ENCODE data around the gene TNFRSF6B.
"Not testable (repeated sequence)": the region's sequence is repeated elsewhere in the genome, so short reads cannot be mapped to it uniquely, and the experiment has no call there.

The TNFRSF6B gene

DNA sequence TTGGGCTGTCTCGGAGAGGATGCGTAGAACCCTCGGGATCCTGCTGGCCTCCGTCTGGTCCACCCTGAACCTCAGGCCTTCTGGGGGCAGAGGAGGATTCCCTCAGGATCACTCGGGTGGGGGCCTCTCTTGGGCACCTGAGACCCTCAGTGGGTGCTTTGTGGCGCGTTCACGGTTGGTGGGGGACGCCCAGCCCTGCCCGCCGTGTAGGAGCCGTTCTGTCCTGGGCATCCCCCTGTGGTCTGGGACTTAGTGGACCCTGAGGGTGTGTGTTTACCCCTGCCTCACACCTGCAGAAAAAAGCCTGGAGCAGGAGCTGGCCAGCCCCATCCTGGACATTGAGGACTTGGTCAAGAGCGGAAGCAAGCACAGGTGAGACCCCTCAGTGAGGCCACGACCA is 30.7 kb upstream of the TNFRSF6B start:
- TF ChIP-seq, protein P1, sequence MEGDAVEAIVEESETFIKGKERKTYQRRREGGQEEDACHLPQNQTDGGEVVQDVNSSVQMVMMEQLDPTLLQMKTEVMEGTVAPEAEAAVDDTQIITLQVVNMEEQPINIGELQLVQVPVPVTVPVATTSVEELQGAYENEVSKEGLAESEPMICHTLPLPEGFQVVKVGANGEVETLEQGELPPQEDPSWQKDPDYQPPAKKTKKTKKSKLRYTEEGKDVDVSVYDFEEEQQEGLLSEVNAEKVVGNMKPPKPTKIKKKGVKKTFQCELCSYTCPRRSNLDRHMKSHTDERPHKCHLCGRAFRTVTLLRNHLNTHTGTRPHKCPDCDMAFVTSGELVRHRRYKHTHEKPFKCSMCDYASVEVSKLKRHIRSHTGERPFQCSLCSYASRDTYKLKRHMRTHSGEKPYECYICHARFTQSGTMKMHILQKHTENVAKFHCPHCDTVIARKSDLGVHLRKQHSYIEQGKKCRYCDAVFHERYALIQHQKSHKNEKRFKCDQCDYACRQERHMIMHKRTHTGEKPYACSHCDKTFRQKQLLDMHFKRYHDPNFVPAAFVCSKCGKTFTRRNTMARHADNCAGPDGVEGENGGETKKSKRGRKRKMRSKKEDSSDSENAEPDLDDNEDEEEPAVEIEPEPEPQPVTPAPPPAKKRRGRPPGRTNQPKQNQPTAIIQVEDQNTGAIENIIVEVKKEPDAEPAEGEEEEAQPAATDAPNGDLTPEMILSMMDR (IDR thresholded peaks at IDR 0.05; ENCODE audit: low read depth, low read length, missing control alignments) = no peak
- Histone ChIP-seq H3K36me3 (replicated peaks) (peaks cover 30% of the 10 kb centered on the region), H3K27ac (no peak overlapping the region), H3K27me3 (replicated peaks) (no peaks in the 10 kb centered on the region), H3K4me3 (ENCODE audit: low read depth, low read length) (no peak overlapping the region)
- no peak for DNase-seq
- in situ Hi-C loops (cut with HindIII; ENCODE audit: low pct_ligation_motif_present, low sequenced_read_pairs) = no loop called here

DNA sequence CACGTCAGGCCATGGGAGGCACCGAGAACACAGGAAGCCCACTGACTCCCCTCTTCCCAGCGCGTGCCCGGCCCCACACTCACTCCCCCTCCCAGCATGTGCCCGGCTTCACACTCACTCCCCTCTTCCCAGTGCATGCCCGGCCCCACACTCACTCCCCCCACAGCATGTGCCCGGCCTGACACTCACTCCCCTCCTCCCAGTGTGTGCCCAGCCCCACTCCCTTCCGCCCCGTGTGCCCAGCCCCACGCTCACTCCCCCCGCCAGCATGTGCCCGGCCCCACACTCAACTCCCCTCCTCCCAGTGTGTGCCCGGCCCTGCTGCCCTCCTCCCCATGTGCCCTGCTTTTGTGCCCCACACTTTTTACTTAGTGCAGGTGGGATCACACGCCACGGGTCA is 28.6 kb upstream of the TNFRSF6B start:
- in situ Hi-C loops (cut with HindIII; ENCODE audit: low pct_ligation_motif_present, low sequenced_read_pairs) = no loop called here
- Histone ChIP-seq H3K27me3 (replicated peaks) (no peaks in the 10 kb centered on the region), H3K4me3 (ENCODE audit: low read depth, low read length) (no peak overlapping the region), H3K27ac (no peak overlapping the region), H3K36me3 (replicated peaks) (peaks cover 26% of the 10 kb centered on the region)
- TF ChIP-seq, protein P1 (IDR thresholded peaks at IDR 0.05; ENCODE audit: low read depth, low read length, missing control alignments) = no peak
- no peak for DNase-seq

DNA sequence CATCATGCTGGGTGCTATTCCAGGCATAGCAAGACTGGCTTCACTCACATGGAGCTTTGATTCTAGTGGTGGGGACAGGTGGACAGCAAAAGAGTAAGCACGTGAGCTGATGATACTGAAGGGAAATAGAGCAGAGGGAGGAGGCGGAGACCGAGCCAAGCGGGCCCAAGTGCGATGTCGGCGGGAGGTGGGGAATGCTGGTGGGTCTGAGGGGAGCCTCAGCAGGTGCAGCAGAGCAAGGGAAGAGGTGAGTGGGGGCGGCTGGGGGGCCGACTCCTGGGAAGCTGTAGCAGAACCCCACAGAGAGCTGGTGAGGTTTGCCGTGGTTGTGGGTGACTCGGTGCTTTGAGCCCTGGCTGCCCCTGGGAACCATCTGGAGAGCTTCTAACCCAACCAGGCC is 28.1 kb upstream of the TNFRSF6B start:
- TF ChIP-seq, protein P1 (IDR thresholded peaks at IDR 0.05; ENCODE audit: low read depth, low read length, missing control alignments) = no peak
- no peak for DNase-seq
- in situ Hi-C loops (cut with HindIII; ENCODE audit: low pct_ligation_motif_present, low sequenced_read_pairs) = no loop called here
- Histone ChIP-seq H3K36me3 (replicated peaks) (peaks cover 26% of the 10 kb centered on the region), H3K4me3 (ENCODE audit: low read depth, low read length) (no peak overlapping the region), H3K27ac (no peak overlapping the region), H3K27me3 (replicated peaks) (no peaks in the 10 kb centered on the region)

DNA sequence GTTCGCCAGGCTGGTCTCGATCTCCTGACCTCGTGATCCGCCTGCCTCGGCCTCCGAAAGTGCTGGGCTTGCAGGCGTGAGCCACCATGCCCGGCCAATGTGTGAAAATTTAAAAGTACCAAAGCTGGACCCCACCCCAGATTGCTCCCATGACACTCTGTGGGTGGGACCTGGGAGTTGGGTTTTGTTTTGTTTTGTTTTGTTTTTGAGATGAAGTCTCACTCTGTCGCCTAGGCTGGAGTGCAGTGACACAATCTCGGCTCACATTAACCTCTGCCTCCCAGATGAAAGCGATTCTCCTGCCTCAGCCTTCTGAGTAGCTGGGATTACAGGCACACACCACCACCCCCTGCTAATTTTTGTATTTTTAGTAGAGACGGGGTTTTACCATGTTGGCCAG is 24.8 kb upstream of the TNFRSF6B start:
- H3K27ac ChIP-seq; H3K27me3 ChIP-seq (replicated peaks); H3K4me3 ChIP-seq (ENCODE audit: low read depth, low read length); in situ Hi-C loops (cut with HindIII; ENCODE audit: low pct_ligation_motif_present, low sequenced_read_pairs); DNase-seq: not testable (repeated sequence)
- H3K36me3 ChIP-seq (replicated peaks) = peaks cover 31% of the 10 kb centered on the region

DNA sequence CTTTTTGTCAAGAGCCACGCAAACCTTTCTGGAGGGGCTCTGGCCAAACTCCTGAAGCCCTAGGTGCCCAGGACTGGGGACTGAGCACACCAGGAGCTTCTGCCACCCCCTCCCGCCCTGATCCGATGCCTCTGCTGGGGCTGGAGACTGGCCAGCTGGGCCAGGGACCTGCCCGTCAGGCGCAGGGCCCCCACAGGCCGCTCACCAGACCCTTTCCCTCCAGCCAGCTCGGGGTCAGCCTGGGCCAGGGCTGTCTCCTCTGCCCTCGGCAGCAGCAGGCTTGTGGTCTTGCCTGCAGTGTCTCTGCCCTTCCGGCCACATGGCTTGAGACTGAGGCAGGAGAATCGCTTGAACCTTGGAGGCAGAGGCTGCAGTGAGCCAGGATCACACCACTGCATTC is 23.8 kb upstream of the TNFRSF6B start:
- peaks cover 25% of the 10 kb centered on the region for H3K36me3 ChIP-seq (replicated peaks)
- H3K4me3 ChIP-seq (ENCODE audit: low read depth, low read length) = no peak overlapping the region
- DNase-seq = no peak
- H3K27ac ChIP-seq = no peak overlapping the region
- TF ChIP-seq, protein P1 (IDR thresholded peaks at IDR 0.05; ENCODE audit: low read depth, low read length, missing control alignments) = no peak
- in situ Hi-C loops (cut with HindIII; ENCODE audit: low pct_ligation_motif_present, low sequenced_read_pairs) = no loop called here
- H3K27me3 ChIP-seq (replicated peaks) = no peaks in the 10 kb centered on the region

DNA sequence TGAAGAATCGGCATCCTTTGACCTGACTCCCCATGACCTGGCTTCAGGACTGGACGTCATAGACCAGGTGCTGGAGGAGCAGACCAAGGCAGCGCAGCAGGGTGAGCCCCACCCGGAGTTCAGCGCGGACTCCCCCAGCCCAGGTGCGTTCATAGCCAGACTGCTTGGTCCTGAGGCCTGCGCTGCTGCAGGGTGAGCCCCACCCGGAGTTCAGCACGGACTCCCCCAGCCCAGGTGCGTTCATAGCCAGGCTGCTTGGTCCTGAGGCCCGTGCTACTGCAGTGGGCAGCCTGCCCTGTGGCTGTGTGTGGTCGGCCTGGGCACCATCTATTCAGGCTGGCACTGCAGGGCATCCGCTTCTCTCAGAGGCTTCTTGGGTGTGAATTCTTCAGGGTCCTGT is 22.5 kb upstream of the TNFRSF6B start:
- no peak for DNase-seq
- H3K36me3 ChIP-seq (replicated peaks) = peaks cover 19% of the 10 kb centered on the region
- no peak overlapping the region for H3K27ac ChIP-seq
- H3K27me3 ChIP-seq (replicated peaks) = no peaks in the 10 kb centered on the region
- in situ Hi-C loops (cut with HindIII; ENCODE audit: low pct_ligation_motif_present, low sequenced_read_pairs) = no loop called here
- no peak overlapping the region for H3K4me3 ChIP-seq (ENCODE audit: low read depth, low read length)
- TF ChIP-seq, protein P1 (IDR thresholded peaks at IDR 0.05; ENCODE audit: low read depth, low read length, missing control alignments) = no peak
